Measurements from ENCODE around the gene DAB1. TPM values are rescaled to one million over a fixed set of nuclear protein-coding genes. Genes with fewer than 3 reads are reported as not detected.

Gene DAB1
- total and polyA plus RNA-seq, 2 of the 8 experiments (the other 6 are each of a cell fraction or from before 2014, with no cell fraction given) = 4.4 to 11.8 TPM

GRCh38 chr1:57254022-57254421 is 169.8 kb downstream of the DAB1 start:
- no peak overlapping the region for H4K8ac ChIP-seq (ENCODE audit: extremely low read depth, insufficient read depth, low read length)
- TF ChIP-seq JUN (IDR thresholded peaks at IDR 0.05; ENCODE audit: low read depth, low read length) = no peak
- POLR2A ChIA-PET (ENCODE audit: partially characterized antibody) = no interaction called here
- no peak overlapping the region for H2BK12ac ChIP-seq (ENCODE audit: low read depth, low read length)
- FAIRE-seq (no peak), DNase-seq (ENCODE audit: low read depth in 1 of 2, low spot score in 2 of 2) (no peak)
- no peak overlapping the region for H3K4me2 ChIP-seq (ENCODE audit: insufficient read depth in 1 of 2, low read depth in 2 of 2, low read length in 2 of 2)
- no peaks in the 10 kb centered on the region for H4K20me1 ChIP-seq (replicated peaks in 1 of 2; ENCODE audit: control insufficient read depth in 1 of 2, insufficient read depth in 2 of 2, low read length in 2 of 2)
- H2AK5ac ChIP-seq (ENCODE audit: low read depth, low read length) = no peak overlapping the region
- H3K4me1 ChIP-seq (replicated peaks in 1 of 4; ENCODE audit: control insufficient read depth in 3 of 4, insufficient read depth in 4 of 4, low read length in 3 of 4) = no peaks in the 10 kb centered on the region
- no peak overlapping the region for H2BK20ac ChIP-seq (ENCODE audit: low read length)
- H3K18ac ChIP-seq (ENCODE audit: extremely low read depth, low read length) = no peak overlapping the region
- H4K91ac ChIP-seq (replicated peaks; ENCODE audit: insufficient read length, low read length) = no peak overlapping the region
- H2AFZ ChIP-seq (ENCODE audit: low read length) = no peak overlapping the region
- H4K5ac ChIP-seq (ENCODE audit: insufficient read length, low read depth, low read length) = no peak overlapping the region
- 81% methylated on average over 2 of the region's 2 CpGs; no CpG with 5 or more reads in 1 of the 2 experiments for WGBS, 2 experiments (ENCODE audit: extremely low coverage in 1 of 2, insufficient coverage in 1 of 2, insufficient read length in 1 of 2, insufficient replicate concordance in 2 of 2, low coverage in 1 of 2, low lambda C conversion rate in 2 of 2, missing lambda C conversion rate in 1 of 2)
- H3K36me3 ChIP-seq (ENCODE audit: control insufficient read depth in 2 of 4, insufficient read depth in 4 of 4, low read length in 3 of 4) = no peaks in the 10 kb centered on the region
- no peak overlapping the region for H2BK5ac ChIP-seq (ENCODE audit: low read depth, low read length)
- CTCF ChIA-PET (ENCODE audit: partially characterized antibody) = interaction anchor here (0.9 kb wide), 1 partner anchor 426 kb away, joined by 3 read pairs; no protein-coding TSS in a partner anchor
- no peak overlapping the region for H2BK15ac ChIP-seq (ENCODE audit: low read length)
- no peak overlapping the region for H3K56ac ChIP-seq (replicated peaks; ENCODE audit: insufficient read length, low read depth, low read length)
- H3K23me2 ChIP-seq (ENCODE audit: low read depth, low read length) = no peaks in the 10 kb centered on the region
- no peak overlapping the region for H3K4me3 ChIP-seq (ENCODE audit: extremely low read depth in 1 of 4, insufficient read depth in 2 of 4, low read depth in 3 of 4, low read length in 4 of 4)
- H3K4ac ChIP-seq (replicated peaks; ENCODE audit: insufficient read length, low read depth, low read length) = no peak overlapping the region
- H3K9me3 ChIP-seq (ENCODE audit: insufficient read depth in 2 of 2, low read depth in 1 of 2, low read length in 1 of 2) = no peaks in the 10 kb centered on the region
- H3K9ac ChIP-seq (replicated peaks in 1 of 4; ENCODE audit: extremely low read depth in 1 of 4, low read depth in 3 of 4, low read length in 3 of 4) = no peak overlapping the region
- no peak overlapping the region for H2BK120ac ChIP-seq (replicated peaks; ENCODE audit: low read depth, low read length)
- no peaks in the 10 kb centered on the region for H3K79me2 ChIP-seq (ENCODE audit: control insufficient read depth in 1 of 2, insufficient read depth in 2 of 2, low read length in 2 of 2)
- no peak overlapping the region for H3K14ac ChIP-seq (ENCODE audit: insufficient read length)
- H3K27ac ChIP-seq (ENCODE audit: low read depth, low read length) = no peak overlapping the region
- H3K23ac ChIP-seq (ENCODE audit: insufficient read length) = no peak overlapping the region
- no peaks in the 10 kb centered on the region for H3K79me1 ChIP-seq (ENCODE audit: low read depth, low read length)
- H3K27me3 ChIP-seq (replicated peaks in 1 of 4; ENCODE audit: control insufficient read depth in 3 of 4, extremely low read depth in 1 of 4, insufficient read depth in 3 of 4, low read length in 3 of 4) = no peaks in the 10 kb centered on the region

Data from H1 (cell line).